DOHH2 (cell line): Measurements from ENCODE around the gene CENPM.

Experiments used
- H3F3A ChIP-seq: fragments of 200-600 bp; sonication (generic), shearing (Covaris generic); 2 replicates; pipeline ENCODE4 v1.6.0; 2016; ENCODE audit warnings: antibody characterized with exemption, mild to moderate bottlenecking; ENCODE audit not compliant: control insufficient read depth, insufficient read depth
- H3K27ac ChIP-seq: fragments of 200-600 bp; sonication (generic); 2 replicates; pipeline ENCODE4 v1.5.1; 2014; ENCODE audit warnings: low read depth, mild to moderate bottlenecking, low read length, moderate library complexity
- H3K27me3 ChIP-seq: fragments of 200-600 bp; sonication (generic); 2 replicates; pipeline ENCODE4 v1.6.1; 2014; ENCODE audit warnings: mild to moderate bottlenecking, low read length, mixed read lengths; ENCODE audit not compliant: control insufficient read depth
- H3K36me3 ChIP-seq: fragments of 200-600 bp; sonication (generic); 2 replicates; pipeline ENCODE4 v1.6.1; 2014; ENCODE audit warnings: mild to moderate bottlenecking, low read length, moderate library complexity, mixed read lengths; ENCODE audit not compliant: control insufficient read depth
- H3K4me1 ChIP-seq: fragments of 200-600 bp; sonication (generic); 2 replicates; pipeline ENCODE4 v1.6.1; 2014; ENCODE audit warnings: mild to moderate bottlenecking, low read length, mixed read lengths; ENCODE audit not compliant: control insufficient read depth
- H3K4me2 ChIP-seq: fragments of 200-600 bp; sonication (generic); 2 replicates; pipeline ENCODE4 v1.6.0; 2014; ENCODE audit warnings: mild to moderate bottlenecking, low read length, moderate library complexity
- H3K4me3 ChIP-seq: fragments of 200-600 bp; sonication (generic); 2 replicates; pipeline ENCODE4 v1.5.1; 2014; ENCODE audit warnings: mild to moderate bottlenecking, low read length, mixed read lengths
- H3K79me2 ChIP-seq: fragments of 200-600 bp; sonication (generic); 2 replicates; pipeline ENCODE4 v1.6.1; 2014; ENCODE audit warnings: mild to moderate bottlenecking, low read length, mixed read lengths; ENCODE audit not compliant: control insufficient read depth
- H3K9me2 ChIP-seq: fragments of 200-600 bp; sonication (generic); replicated peaks from 2 replicates; pipeline ENCODE4 v1.6.1; 2014; ENCODE audit warnings: mild to moderate bottlenecking, low read length, mixed read lengths; ENCODE audit not compliant: control insufficient read depth
- H3K9me3 ChIP-seq: fragments of 200-600 bp; sonication (generic); 2 replicates; pipeline ENCODE4 v1.6.1; 2014; ENCODE audit warnings: antibody characterized with exemption, low read length, mixed read lengths; ENCODE audit not compliant: control insufficient read depth, insufficient read depth
- H4K20me1 ChIP-seq: fragments of 200-600 bp; sonication (generic); 2 replicates; pipeline ENCODE4 v1.6.0; 2014; ENCODE audit warnings: low read depth, mild to moderate bottlenecking, antibody characterized with exemption, low read length, moderate library complexity; ENCODE audit not compliant: control insufficient read depth, insufficient read depth
- CTCF ChIP-seq: fragments of 200-600 bp; sonication (generic); IDR thresholded peaks from one replicate; pipeline ENCODE4 v1.5.1; 2014; ENCODE audit warnings: antibody characterized with exemption, mild to moderate bottlenecking, low read depth, low read length; ENCODE audit not compliant: poor library complexity, severe bottlenecking
- EZH2phosphoT487 ChIP-seq: fragments of 200-600 bp; sonication (generic); IDR thresholded peaks from 2 replicates; pipeline ENCODE4 v1.6.1; 2017; ENCODE audit warnings: borderline replicate concordance, mild to moderate bottlenecking, antibody characterized with exemption, low read length, moderate library complexity, mixed read lengths

The CENPM gene

GRCh38 chr22:41902932-41903421, 44.0 kb downstream of the CENPM start:
- no peaks in the 10 kb centered on the region for H3K27me3 ChIP-seq
- peaks cover 87% of the 10 kb centered on the region for H3K36me3 ChIP-seq
- no peaks in the 10 kb centered on the region for H3K9me2 ChIP-seq
- H3K79me2 ChIP-seq, result no peaks in the 10 kb centered on the region
- TF ChIP-seq EZH2phosphoT487 (no peak), CTCF (no peak)
- peaks cover 5% of the 10 kb centered on the region; the same call in 1 of the 2 replicates for H3F3A ChIP-seq
- H3K4me2 ChIP-seq, result no peak overlapping the region
- H3K9me3 ChIP-seq, result no peaks in the 10 kb centered on the region
- no peak overlapping the region for H3K27ac ChIP-seq
- peaks cover 7% of the 10 kb centered on the region for H4K20me1 ChIP-seq
- no peaks in the 10 kb centered on the region for H3K4me1 ChIP-seq
- no peak overlapping the region for H3K4me3 ChIP-seq

GRCh38 chr22:41902016-41902415, 44.9 kb downstream of the CENPM start:
- H3K4me1 ChIP-seq, result no peaks in the 10 kb centered on the region
- no peak overlapping the region for H3K27ac ChIP-seq
- no peaks in the 10 kb centered on the region for H3K79me2 ChIP-seq
- peaks cover 96% of the 10 kb centered on the region for H3K36me3 ChIP-seq
- H3K27me3 ChIP-seq, result no peaks in the 10 kb centered on the region
- H3K4me3 ChIP-seq, result no peak overlapping the region
- TF ChIP-seq EZH2phosphoT487 (no peak), CTCF (no peak)
- no peak overlapping the region for H3K4me2 ChIP-seq
- H3K9me2 ChIP-seq, result no peaks in the 10 kb centered on the region
- H4K20me1 ChIP-seq, result peaks cover 7% of the 10 kb centered on the region
- H3F3A ChIP-seq, result peaks cover 5% of the 10 kb centered on the region; the same call in 1 of the 2 replicates
- no peaks in the 10 kb centered on the region for H3K9me3 ChIP-seq

- Histone ChIP-seq H3K4me2 (no peak overlapping the region), H3K79me2 (no peaks in the 10 kb centered on the region), H3F3A (no peaks in the 10 kb centered on the region), H3K27ac (no peak overlapping the region), H4K20me1 (peaks cover 7% of the 10 kb centered on the region), H3K4me1 (no peaks in the 10 kb centered on the region), H3K36me3 (peaks cover 98% of the 10 kb centered on the region), H3K9me2 (no peaks in the 10 kb centered on the region), H3K4me3 (no peak overlapping the region), H3K27me3 (no peaks in the 10 kb centered on the region), H3K9me3 (no peaks in the 10 kb centered on the region)
- TF ChIP-seq EZH2phosphoT487 (no peak), CTCF (no peak)
Observed at GRCh38 chr22:41900652-41901312, 46.2 kb downstream of the CENPM start.
